HG03175 (cell line): ENCODE results near the gene SMC6.

Experiments
- ATAC-seq: cut with Tn5 transposase; IDR thresholded peaks from one replicate; pipeline ENCODE4 v1.9.1; 2021; ENCODE audit warnings: mild to moderate bottlenecking, moderate library complexity; ENCODE audit not compliant: unreplicated experiment

Gene SMC6

DNA sequence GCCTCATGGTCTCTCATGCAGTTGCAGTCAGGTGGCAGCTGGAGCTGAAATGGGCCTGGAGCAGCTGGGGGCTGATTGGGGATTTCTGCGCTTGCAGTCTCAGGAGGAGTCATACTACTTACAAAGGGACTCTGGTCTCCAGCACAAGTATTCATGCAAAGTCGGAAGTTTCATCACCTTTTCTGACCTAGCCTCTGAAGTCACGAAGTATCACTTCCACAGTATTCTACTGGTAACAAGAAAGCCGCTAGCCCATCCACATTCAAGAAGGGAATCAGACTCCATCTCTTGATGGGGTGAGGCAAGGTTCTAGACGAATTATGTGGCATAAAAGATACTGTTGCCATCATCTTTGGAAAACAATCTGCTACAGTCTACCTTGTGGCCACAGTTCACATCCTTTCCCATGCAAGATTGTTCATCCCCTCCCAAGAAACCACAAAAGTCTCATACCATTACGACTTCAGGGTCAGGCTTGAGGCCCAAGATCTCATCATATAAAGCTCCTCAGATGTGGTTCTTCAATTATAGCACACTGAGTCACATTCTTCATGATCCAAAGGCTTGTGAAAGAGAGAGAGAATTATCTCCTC, 95.3 kb downstream of the SMC6 start:
- no peak for ATAC-seq

DNA sequence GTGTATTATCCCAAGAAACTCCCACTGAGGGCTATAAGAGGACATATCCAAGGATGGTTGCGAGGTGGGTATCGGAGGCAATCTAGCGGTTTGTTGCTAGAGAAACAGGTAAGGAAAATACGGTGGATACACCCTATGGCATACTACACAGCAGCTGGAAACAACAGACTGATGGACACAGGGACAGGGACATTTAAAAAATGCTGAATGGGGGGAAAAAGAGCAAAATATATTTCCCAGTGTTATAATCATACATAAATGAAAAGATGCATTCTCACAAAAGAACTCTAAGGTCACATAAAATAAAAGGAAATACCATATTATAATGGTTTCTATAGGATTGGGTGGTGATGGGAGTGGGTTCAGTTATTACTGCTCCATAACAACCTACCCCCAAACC, 95.9 kb downstream of the SMC6 start:
- no peak for ATAC-seq

GRCh38 chr2:17652681-17653394, 100.8 kb downstream of the SMC6 start:
- no peak for ATAC-seq

- no peak for ATAC-seq
These were observed 104.6 kb downstream of the SMC6 start for GRCh38 chr2:17649026-17649425.

GRCh38 chr2:17648581-17648980, 105.0 kb downstream of the SMC6 start:
- ATAC-seq: no peak

GRCh38 chr2:17646838-17647701, 106.5 kb downstream of the SMC6 start:
- no peak for ATAC-seq

- peak; percentile 85 for ATAC-seq
These were observed 107.5 kb downstream of the SMC6 start for GRCh38 chr2:17646081-17646554.

DNA sequence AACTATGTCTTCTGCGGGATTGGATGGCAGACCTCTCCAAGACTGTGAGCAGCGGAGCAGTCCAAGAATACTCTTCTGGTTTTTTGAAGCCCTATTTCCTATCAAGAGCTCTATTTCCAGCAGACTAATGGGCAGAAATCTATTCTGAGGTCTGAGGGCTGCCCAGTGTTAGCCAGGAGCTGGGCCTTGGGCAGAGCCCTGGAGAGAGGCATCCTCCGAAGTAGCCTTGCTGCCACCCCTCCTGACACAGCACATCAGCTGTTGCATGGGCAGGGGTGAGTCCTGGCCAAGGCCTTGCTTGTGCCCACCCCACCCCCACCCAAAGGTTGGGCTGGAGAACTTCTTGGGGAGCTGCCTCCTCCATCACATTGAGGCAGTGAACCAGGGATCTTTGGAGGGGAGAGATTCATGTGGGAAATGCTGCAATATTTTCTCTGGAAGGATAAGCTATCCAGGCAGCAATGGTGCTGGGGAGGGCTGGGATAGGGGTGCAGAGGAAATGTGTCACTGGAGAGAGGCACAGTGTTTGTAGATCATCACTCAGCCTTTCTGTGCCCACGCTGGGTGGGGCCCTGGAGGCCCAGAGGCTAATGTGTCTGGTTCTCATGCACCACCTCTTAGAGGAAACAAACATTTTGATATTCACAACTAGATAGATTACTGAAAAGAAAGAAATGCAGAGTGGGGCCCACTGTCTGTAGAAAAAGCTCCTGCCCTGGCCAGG, 108.5 kb downstream of the SMC6 start:
- ATAC-seq: no peak

DNA sequence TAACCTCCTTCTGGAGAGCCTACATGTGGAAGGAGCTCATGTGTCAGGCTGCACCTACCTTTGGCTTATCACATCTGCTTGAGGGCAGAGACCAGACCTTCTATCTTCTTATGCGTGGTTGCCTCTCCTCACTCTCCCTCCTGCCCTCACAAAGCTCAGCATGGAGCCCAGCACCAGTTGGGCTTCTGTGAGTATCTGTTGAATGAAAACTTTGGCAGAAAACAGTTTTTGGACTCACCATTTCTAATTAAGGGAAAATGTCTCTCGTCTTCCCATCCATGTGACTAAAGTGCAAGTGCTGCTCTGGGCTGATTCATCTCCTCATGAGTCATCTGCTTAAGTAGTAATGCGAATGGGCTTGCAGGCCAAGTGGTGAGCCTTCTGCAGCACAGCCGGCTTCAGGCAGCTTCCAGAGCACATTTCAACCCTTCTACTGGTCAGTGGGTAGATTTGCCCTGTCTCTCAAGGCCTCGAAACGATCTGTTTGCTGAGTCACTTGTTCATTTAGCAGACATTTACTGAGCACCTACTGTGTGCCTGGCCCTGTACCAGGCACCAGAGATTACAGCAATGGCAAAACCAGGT, 110.5 kb downstream of the SMC6 start:
- ATAC-seq: no peak

GRCh38 chr2:17640406-17640805, 113.2 kb downstream of the SMC6 start:
- ATAC-seq: no peak

- no peak for ATAC-seq
These were observed 115.3 kb downstream of the SMC6 start for GRCh38 chr2:17638196-17638743.

DNA sequence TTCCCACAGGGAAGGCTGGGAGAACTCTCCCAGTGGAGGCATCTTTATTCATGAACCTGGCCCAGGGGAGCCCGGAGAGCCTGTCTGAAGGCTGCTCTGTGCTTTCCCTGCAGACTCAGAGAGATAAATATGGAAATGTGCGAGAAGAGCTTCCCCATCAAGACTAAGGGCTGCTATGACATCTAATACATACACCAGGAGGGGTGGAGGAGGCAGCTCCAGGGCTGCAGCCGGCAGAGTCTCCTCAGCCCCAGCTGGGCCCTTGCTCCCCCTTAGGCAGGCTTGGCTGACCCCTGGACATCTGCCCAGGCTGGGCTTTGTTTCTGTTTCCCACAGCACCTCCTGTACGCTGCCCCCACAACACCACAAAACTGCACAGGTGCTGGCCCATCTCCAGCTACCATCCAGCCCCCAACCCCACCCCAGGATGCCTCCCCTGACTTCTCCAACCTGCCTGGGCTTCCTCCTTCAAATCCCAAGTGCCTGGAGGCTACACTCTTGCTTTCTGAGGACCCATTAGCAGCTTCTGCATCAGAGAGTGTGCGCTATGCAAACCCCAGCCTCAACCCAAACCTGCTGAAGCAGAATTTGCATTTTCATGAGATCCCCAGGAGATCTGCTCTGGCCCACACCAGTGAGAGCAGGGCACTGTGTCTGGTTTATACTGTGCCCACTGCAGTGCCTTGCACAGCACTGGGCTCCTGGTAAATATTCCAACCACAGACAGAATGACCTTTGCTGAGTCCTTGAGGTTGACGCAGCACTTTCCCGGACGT, 116.3 kb downstream of the SMC6 start:
- ATAC-seq: no peak

- ATAC-seq: no peak
These were observed 117.4 kb downstream of the SMC6 start for GRCh38 chr2:17636257-17636656.

DNA sequence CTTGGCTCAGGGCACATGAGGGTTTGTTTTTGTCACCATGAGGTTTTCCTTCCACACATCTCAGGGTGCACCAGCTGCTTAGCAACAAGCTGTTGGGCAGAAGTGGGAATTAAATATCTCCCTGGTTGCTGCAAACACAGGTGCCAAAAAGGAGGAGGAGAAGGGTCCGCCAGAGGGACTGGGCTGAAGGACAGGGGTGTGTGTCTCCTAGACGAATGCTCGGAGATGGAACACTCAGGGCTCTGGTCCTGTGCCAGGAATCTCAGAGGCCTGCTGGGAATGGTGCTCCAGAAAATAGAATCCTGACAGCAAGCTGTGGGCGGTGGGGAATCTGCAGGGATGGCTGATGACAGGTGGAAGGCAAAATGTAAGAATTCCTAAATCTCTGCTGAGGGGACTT, 118.6 kb downstream of the SMC6 start:
- ATAC-seq: no peak

- no peak for ATAC-seq
These were observed 123.5 kb downstream of the SMC6 start for GRCh38 chr2:17630089-17630488.

DNA sequence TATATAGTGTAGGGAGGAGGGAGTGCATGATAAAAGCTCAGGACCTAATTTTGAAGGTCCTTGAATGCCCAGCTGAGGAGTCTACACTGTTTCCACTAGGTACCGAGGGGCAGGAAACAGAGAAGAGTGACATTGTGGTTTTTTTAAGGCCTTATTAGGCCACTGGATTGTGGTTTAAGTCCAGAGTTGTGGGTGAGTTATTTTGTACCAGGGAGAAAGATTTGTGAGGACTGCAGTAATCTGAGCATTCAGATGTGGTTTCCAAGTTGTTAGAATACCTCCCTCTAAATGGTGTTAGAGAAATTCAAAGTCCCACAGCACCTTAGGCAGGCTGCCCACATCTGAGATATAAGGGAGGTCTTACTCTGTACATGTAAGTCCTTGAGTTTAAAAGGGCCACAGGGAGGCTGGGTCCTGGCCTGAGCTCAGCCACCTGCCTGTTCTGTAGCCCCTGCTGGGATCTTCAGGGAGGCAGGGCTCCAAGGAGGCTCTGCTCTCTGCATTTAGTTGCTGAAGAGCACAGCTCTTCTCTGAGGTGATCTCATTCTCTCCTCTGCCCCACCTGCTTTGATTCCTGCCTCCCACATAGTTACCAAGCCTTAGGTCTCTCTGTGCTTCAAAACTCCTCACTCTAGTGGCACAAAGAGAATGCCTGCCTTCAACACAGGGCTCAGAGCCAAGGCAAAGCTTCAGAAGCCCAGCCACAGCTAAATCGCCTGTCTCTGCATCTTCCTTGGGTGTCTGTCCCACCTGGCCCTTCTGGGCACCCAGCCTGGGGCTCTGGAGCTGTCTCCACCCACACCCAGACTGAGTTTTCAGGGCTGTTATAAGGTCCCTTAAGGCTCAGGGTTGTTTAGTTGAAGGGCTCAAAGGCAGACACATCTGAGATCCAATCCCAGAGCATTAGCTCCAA, 125.0 kb downstream of the SMC6 start:
- peak; percentile 45 for ATAC-seq

DNA sequence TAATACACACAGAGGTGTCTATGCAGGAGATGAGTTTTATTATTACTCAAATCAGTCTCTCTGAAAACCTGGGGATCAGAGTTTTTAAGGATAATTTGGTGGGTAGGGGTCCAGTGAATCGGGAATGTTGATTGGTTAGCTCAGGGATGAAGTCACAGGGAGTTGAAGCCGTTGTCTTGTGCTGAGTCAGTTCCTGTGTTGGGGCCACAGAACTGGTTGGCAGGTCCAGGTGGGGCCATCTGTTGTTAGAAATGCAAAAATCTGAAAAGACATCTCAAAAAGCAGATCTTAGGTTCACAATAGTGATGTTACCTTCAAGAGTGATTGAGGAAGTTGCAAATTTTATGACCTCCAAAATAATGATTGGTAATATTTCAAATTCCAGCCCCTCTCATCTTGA, 126.2 kb downstream of the SMC6 start:
- no peak for ATAC-seq

DNA sequence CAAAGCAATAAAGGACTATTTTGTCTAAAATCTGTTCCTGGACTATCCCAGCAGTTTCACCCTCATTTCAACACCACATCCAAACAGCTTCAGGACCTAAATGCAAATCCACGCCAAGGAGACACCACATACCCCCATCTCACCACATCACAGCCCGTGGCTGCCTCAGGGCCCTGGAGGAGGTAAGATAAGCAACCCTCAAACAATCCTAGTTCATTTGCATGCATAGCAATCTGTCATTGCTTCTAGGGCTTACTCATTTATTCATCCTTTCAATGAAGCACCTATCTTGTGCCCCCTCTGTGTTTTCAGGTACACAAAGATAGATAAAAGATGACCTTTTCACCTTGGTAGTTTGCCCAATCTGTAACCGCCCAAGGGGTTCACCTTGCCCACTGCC, 126.6 kb downstream of the SMC6 start:
- no peak for ATAC-seq

GRCh38 chr2:17625446-17625845, 128.2 kb downstream of the SMC6 start:
- no peak for ATAC-seq
